ENCODE data around the gene PLA2R1.

PLA2R1 gene

DNA sequence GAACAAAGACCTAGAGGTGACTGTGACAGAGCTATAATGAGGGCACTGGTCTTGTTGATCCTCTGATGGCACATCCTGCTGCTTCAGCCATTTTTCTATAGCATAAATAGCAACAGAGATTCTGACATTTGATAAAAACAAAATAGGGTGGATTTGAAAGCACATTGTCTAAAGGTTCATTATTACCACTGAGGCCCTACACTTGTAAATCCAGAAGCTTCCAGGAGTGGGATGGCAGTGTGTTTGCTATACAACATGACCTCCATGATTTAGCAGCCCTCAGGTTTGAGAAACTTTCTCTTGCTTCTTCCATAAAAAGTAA is 171.2 kb downstream of the PLA2R1 start:
- no peak overlapping the region for H3K4me3 ChIP-seq (replicated peaks; ENCODE audit: low read depth, low read length)
- TF ChIP-seq, protein P1, sequence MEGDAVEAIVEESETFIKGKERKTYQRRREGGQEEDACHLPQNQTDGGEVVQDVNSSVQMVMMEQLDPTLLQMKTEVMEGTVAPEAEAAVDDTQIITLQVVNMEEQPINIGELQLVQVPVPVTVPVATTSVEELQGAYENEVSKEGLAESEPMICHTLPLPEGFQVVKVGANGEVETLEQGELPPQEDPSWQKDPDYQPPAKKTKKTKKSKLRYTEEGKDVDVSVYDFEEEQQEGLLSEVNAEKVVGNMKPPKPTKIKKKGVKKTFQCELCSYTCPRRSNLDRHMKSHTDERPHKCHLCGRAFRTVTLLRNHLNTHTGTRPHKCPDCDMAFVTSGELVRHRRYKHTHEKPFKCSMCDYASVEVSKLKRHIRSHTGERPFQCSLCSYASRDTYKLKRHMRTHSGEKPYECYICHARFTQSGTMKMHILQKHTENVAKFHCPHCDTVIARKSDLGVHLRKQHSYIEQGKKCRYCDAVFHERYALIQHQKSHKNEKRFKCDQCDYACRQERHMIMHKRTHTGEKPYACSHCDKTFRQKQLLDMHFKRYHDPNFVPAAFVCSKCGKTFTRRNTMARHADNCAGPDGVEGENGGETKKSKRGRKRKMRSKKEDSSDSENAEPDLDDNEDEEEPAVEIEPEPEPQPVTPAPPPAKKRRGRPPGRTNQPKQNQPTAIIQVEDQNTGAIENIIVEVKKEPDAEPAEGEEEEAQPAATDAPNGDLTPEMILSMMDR (IDR thresholded peaks at IDR 0.05; ENCODE audit: low read depth, low read length, missing control alignments) = no peak
- no peak for DNase-seq (ENCODE audit: extremely low read depth, low read depth)

DNA sequence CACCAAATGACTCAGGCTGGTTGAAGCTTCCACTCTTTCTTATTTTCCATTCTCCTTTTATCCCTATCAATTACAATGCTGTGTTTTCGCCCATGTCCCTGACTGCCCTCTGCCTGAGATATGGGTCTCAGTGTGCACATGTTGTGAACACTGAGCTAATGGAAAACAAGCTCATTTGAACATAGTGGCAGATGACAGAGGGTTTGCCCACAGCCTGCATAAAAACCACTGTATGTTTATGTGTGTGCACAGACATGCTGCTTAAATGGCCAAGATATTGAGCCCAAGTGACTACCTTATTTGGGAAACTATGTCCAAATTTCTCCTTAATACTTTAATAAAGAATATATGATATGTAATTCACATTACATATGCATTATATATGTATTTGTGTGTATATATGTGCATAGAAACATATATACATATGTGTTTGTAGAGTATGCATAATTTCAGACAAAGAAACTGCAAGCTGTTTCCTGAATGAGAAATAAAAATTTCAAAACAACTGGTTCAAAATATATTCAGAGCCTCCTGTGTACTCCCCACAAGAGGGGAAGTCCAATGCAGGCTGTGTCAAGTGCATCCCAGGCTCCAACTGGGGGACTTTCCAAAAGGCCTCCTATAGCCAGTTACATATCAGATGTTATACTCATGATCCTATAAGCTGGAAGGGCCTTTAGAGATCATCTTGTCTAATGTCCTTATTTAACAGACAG is 171.7 kb downstream of the PLA2R1 start:
- H3K4me3 ChIP-seq (replicated peaks; ENCODE audit: low read depth, low read length) = no peak overlapping the region
- TF ChIP-seq, protein P1 (IDR thresholded peaks at IDR 0.05; ENCODE audit: low read depth, low read length, missing control alignments) = no peak
- no peak for DNase-seq (ENCODE audit: extremely low read depth, low read depth)

DNA sequence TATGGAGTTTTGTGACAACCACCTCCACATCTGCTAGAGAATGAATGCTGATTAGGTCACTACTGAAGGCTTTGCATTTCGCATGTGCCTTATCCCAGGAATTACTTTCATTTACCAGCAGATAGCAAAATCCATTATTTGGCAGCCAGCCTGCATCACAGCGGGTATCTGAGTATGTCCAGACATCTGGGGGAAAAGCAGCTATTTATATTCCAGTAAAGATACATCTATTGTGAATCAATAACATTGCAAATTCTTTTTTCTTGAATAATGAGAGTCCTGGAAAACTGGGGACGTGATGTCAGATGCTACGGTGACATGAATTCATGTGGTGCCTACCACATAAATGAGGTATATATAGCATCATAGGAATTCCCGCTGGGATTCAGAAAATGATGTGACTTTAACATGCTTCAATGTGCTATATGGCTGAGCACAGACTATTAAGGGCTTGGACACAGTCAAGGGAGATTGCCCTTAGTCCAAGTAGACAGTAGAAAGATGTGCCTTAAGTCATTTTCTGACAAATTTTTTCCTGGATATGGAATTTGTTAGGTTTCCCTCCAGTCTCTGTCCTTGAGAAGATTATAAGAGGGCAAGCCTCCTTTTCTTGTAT is 180.2 kb downstream of the PLA2R1 start:
- H3K4me3 ChIP-seq (replicated peaks; ENCODE audit: low read depth, low read length) = no peak overlapping the region
- TF ChIP-seq, protein P1 (IDR thresholded peaks at IDR 0.05; ENCODE audit: low read depth, low read length, missing control alignments) = no peak
- DNase-seq (ENCODE audit: extremely low read depth, low read depth) = no peak
